Choroid plexus epithelial cell (primary cell): ENCODE measurements around the gene BUB3.

ENCODE experiments used
- DNase-seq: peaks from one replicate; pipeline ENCODE4 v3.0.0-alpha.2; 2010; ENCODE audit warnings: low read depth
- H3K4me3 ChIP-seq: 2 replicates; pipeline ENCODE4 v1.5.1; 2011; ENCODE audit warnings: low read depth, mild to moderate bottlenecking, control low read depth, low read length, moderate library complexity
- TF ChIP-seq, protein P1 (sequence below): conservative IDR thresholded peaks from 2 replicates; pipeline ENCODE4 v1.5.1; 2011; ENCODE audit warnings: low read depth, mild to moderate bottlenecking, control low read depth, inconsistent platforms, low read length, moderate library complexity

The BUB3 gene

GRCh38 chr10:123136806-123137642, 17.2 kb upstream of the BUB3 start:
- TF ChIP-seq, protein P1, sequence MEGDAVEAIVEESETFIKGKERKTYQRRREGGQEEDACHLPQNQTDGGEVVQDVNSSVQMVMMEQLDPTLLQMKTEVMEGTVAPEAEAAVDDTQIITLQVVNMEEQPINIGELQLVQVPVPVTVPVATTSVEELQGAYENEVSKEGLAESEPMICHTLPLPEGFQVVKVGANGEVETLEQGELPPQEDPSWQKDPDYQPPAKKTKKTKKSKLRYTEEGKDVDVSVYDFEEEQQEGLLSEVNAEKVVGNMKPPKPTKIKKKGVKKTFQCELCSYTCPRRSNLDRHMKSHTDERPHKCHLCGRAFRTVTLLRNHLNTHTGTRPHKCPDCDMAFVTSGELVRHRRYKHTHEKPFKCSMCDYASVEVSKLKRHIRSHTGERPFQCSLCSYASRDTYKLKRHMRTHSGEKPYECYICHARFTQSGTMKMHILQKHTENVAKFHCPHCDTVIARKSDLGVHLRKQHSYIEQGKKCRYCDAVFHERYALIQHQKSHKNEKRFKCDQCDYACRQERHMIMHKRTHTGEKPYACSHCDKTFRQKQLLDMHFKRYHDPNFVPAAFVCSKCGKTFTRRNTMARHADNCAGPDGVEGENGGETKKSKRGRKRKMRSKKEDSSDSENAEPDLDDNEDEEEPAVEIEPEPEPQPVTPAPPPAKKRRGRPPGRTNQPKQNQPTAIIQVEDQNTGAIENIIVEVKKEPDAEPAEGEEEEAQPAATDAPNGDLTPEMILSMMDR: no peak
- no peak for DNase-seq
- no peak overlapping the region for H3K4me3 ChIP-seq

- H3K4me3 ChIP-seq: no peak overlapping the region
- no peak for DNase-seq
- TF ChIP-seq, protein P1: no peak
Observed at GRCh38 chr10:123139165-123139520, 15.1 kb upstream of the BUB3 start.

DNA sequence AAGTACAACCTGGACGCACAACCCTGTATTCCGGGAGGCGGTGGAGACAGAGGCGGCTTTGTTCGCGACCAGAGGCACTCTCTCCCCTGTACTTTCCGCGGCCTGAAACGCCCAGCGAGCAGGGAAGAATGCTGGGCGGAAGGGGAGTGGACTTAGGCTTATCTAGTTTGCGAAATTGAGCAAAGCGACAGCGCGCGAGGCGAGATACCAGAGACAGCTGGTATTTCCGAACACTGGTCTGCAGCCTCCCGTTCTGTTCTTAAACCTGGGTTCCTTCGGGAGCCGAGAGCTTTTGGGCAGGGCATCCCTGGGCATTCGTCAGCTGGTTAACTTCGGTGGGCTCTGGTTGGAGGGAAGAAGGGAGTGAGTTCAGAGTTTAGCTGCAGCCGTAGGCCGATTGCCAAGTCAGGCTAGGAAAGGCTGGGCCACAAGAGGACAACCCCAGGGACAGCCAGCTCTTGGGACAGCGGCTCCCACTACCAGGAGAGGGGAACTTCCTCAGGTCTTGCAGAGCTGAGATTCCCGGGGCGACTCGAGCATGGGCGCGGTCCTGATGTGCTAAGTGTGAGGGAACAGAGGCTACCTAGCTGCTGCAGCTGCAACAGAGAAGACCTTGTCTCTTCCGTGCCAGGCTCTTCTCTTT, 14.6 kb upstream of the BUB3 start:
- H3K4me3 ChIP-seq: no peak overlapping the region
- TF ChIP-seq, protein P1: no peak
- DNase-seq: peak; percentile 28

DNA sequence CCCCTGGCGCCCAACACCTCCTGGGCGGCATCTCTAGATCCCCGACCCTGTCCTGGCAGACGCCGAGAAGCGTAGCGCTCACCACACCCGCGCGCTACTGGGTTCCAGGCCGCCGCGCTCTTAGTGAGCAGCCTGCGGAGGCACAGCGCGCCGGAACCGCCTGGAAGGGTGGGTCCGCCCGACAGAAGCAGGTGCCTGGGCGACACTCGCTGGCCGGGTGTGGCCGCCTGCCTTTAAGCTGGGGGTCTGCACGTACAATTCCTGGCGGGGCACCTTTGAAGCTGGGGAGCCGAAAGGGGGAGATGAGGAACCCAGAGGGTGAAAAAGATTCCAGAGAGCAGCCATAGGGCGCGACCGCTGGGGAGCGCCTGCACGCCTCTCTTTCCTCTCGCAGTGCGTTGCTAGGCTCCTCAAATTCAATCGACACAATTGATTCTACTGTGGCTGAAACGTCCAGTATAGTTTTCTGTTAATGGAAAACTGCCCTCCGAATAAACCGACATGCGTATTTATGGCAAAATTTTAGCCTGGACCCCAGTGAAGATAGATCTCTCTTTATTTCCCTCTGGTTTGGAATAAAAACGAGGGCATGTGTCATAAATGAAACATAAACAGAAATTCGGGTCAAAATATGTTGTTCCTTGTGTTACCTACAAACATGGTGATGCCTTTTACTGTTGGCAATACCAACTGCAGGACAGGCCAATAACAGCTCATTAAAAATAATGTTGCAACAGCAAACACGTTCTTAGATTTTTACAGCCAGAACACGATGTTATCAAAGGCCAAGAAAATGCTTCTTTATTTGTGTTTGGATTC, 13.8 kb upstream of the BUB3 start:
- no peak overlapping the region for H3K4me3 ChIP-seq
- no peak for DNase-seq
- TF ChIP-seq, protein P1: no peak

GRCh38 chr10:123140983-123141390, 13.2 kb upstream of the BUB3 start:
- no peak overlapping the region for H3K4me3 ChIP-seq

More at GRCh38 chr10:123140983-123141390, 13.2 kb upstream of the BUB3 start:
- DNase-seq: no peak
- TF ChIP-seq, protein P1: no peak
